ENCODE results near the gene IL7R.
"Not testable (repeated sequence)": the region's sequence is repeated elsewhere in the genome, so short reads cannot be mapped to it uniquely, and the experiment has no call there.

Gene IL7R

DNA sequence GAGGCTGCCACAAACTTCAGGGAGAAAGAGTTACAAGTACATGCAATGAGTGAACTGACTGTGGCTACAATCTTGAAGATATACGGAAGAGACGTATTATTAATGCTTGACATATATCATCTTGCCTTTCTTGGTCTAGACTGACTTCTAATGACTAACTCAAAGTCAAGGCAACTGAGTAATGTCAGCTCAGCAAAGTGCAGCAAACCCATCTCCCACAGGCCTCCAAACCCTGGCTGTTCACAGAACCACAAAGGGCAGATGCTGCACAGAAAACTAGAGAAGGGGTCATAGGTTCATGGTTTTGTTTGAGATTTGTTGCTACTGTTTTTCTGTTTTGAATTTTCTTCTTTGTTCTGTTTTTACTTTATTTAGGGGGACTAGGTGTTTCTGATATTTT is 21.0 kb downstream of the IL7R start:
- no peak for DNase-seq

DNA sequence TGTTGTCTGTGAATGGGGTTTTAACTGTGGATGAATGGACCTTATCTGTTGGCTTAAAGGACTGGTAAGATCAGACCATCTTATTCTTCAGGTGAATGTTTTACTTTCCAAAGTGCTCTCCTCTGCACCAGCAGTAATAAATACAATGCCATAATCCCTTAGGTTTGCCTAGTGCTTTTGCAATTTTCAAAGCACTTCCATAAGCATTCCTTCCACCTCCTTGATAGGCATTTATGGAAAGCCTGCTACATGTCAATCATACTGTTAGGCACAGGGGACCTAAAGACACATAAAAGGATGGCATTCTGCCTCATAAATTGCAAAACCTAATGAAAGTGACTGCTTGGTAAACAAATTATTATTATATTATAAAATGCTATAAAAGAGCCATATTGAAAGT is 21.4 kb downstream of the IL7R start:
- DNase-seq, result no peak

GRCh38 chr5:35879096-35879495 is 22.4 kb downstream of the IL7R start:
- DNase-seq, result no peak

DNA sequence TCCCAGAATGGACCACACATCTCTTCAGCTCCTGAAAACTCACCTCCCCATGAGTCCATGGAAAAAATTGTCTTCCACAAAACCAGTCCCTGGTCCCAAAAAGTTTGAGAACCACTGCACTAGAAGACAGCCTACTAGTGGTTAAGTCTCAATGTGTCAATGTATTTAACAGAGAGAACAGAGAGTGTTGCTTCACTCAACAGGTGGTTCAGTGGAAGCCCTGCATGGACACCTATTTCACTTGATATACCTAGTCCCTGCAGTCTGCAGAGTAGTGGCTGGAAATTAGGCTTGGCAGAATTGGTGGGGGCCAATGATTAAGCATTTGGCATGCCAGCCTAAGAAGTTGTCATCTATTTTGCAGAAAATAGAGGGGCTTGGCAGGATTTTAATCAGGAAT is 23.0 kb downstream of the IL7R start:
- no peak for DNase-seq

DNA sequence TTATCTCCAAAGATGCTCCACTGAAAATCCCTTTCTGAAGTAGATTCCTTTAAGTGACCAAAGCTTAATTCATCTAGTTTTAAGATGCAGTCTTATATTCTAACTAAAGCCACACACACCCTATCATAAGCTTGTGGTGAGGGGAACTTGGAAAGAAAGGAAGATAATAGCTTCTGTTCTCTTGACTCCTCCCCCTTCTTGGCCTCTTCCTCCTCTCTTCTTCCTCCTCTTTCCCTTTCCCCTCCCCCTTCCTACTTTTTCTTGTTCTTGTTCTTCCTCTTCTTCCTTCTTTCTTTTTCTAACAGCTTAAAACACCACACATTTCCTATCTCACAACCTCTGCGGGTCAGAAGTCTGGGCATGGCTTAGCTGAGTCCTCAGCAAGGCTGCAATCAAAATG is 23.5 kb downstream of the IL7R start:
- DNase-seq, result no peak

GRCh38 chr5:35881758-35882157 is 25.1 kb downstream of the IL7R start:
- no peak for DNase-seq

GRCh38 chr5:35884191-35884769 is 27.6 kb downstream of the IL7R start:
- DNase-seq, result no peak

DNA sequence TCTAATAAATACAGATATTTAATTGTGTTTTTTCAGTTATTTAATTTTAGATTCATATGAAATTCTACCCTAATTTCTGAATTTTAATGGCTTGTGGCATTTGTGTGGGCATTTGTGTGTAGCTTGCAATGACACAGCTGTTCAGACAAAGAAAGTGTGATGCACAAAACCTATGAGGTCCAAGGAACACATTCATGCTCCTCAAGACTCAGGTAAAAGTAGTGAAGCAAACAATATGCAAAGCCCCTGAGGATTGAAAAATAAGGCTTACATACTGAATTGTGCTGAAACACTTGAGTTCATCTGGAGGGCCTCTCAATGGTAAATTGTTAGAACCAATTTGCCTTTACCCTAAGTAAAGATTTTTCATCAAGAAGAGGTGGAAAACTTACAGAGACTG is 28.1 kb downstream of the IL7R start:
- DNase-seq, result no peak

- no peak for DNase-seq
Observed at GRCh38 chr5:35886381-35886780, 29.7 kb downstream of the IL7R start.

DNA sequence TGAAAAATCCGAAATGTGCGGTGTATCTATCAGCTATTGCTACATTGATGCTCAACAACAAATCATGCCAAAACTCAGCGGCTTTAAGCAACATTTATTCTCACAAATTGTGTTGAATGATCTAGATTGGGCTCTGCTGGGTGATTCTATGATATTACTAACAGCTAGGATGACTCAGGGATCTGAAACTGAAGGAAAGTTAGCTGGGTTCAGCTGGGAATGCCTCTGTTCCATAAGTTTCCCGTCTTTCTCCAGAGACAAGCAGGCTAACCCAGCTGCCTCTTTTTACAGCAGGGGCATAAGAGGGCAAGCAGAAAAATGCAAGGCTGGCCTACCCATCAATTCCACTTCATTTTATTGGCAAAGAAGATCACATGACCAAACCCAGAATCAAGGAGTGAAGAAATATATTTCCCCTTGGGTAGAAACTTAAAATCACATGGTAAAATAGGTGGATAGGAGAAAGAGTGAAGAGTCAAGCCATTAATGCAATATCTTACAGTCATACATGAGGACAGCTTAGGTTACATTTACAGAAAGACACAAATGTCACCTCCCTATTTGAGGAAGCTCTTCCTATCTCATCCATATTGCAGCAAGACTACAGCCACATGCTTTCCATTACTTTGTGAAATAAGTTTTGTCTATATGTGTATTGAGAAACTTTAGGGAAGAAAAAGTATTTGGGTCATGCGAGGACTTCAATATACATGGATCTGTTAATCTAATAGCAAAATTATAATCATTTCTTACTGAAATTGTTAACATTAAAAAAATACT is 30.8 kb downstream of the IL7R start:
- DNase-seq, result no peak

- no peak for DNase-seq
Observed at GRCh38 chr5:35890021-35891020, 33.6 kb downstream of the IL7R start.

DNA sequence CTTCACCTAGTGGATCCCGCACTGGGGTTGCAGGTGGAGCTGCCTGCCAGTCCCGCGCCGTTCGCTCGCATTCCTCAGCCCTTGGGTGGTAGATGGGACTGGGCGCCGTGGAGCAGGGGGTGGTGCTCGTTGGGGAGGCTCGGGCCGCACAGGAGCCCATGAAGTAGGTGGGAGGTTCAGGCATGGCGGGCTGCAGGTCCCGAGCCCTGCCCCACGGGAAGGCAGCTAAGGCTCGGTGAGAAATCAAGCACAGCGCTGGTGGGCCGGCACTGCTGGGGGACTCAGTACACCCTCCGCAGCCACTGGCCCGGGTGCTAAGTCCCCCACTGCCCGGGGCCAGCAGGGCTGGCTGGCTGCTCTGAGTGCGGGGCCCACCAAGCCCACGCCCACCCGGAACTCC is 36.1 kb downstream of the IL7R start:
- not testable (repeated sequence) for DNase-seq

DNA sequence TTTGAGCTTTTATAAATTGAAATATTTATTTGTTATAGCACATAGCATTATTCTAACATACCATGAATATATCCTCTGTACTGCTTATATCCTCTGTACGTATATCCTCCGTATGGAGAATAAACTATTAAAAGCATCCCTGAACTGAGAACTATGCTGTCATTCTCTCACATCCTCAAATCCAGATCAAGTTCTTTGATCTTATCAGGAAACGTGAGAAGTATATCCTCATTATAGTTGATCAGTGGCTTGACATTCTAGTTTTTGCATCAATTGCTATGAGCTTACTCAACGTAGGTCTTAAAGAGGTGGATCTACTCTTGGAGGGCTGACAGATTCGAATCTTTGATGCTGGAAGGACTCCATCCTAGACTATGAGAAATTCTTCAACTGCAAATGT is 37.4 kb downstream of the IL7R start:
- no peak for DNase-seq

- no peak for DNase-seq
Observed at GRCh38 chr5:35898952-35899660, 42.4 kb downstream of the IL7R start.

DNA sequence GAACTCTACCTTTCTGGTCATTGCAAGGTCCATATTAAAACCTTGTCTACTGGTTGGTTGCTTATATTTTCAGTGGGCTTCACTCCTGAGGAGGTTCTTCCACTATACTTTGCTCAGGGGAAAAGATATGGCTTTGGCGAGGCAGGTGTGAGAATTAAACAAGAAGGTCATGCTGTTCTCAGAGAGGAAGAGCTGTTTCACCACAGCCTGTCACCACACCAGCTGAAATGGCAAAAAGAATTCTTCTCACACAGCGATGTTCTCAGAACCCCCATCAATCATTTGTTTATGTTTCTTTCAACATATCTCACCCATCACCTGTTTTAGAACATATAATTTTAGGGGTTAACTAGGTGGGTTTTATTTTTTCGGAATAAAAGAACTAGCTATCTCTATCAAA is 43.1 kb downstream of the IL7R start:
- no peak for DNase-seq

DNA sequence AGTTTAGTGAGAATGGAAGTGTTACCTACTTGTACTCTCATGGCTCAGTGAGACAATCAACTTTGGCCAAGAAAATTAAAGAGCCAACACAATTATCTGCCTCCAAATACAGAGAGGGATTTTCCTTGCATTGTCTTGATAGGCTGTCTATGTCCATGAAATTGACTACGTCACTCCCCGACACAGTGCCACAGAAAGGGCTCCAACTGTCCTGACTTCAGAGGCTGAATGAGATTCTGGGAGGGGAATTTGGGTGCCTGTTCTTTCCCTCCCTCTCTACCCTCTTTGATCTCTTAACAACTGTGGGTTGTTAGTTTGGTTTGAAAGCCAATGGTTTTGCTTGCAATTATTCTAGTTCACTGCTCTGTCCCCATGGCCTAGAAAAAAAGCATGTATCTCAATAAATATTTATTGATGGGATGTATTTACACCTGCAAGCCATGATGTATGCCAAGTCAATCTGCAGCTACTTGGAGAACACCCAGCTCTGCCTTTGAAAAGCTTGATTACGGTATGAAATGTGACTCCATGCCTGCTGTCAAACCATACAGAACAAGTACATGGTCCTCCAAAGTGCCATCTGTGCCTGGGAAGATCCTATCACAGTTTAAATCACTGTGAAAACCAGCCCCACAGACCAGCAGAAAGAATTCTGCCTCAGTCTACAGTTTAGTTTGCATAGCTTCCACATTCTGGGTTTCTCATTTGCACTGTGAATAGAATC is 44.4 kb downstream of the IL7R start:
- DNase-seq, result no peak

DNA sequence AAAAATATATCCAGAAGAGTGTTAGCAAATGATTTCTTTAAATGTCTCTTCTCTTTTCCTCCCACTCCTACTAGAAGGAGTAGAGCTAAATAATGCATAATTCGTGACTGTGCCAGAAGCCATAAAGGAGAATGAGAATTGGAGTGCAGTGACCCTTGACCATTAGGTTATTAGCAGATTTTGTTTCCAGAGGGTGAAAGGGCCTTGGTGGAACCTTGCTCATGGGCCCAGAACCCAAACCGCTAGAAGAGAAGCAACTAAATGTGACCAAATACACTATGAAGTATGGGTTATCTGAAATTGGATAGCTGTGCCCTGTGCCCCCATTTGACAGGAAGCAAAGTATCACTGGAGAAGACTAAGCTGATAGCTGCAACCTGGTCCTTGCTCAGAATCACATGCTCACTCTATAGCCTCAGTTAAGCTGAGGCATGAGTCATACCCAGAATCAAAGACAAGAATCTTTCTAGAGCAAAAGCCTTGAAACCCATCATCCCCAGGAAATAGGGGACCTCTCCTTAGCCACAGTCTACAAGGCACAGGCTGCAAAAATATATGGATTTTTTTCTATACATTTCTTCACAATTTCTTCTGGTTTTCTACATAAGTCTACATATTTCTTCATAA is 45.5 kb downstream of the IL7R start:
- no peak for DNase-seq

DNA sequence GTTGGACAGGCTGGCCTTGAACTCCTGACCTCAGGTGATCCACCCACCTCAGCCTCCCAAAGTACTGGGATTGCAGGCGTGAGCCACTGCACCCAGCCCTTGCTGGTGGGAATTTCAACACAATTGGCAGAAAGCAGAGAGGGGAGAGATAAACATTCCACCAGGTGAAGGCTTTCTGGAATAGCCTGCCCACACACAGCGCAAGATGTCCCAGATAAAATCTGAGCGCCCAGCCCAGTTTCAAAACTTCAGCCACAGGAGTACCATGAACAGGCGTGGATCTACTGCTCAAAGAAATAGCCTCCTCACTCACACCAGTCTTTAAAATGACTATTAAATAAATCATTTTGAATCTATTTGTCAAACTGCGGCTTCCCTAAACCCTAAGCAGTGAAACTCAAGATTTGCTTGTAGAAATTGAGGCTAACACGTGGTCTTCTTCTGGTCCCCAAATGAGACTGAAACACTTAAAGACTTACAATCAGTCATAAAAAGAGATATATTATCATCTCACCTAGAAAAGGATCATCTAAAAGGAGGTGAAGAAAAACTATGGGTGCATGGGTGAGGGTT is 47.0 kb downstream of the IL7R start:
- DNase-seq, result no peak

- DNase-seq, result no peak
Observed at GRCh38 chr5:35904443-35905132, 47.9 kb downstream of the IL7R start.

DNA sequence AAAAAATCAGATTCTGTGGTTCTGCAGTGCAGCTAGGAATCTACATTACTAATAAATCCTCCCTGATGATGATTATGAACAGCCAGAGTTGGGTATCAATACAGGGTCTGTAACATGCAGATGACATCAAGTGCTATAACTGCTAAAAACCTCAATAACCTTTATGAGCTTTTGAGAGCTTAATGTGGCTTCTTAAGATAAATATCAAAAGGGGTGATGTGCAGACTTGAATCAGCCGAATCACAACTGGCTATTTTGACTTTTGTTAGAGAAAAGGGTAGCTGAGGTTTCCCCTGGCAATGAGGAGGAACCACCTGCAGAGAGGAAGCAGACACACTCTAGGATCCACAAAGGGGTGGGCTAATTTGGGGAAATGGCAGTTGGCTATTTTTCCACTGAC is 51.5 kb downstream of the IL7R start:
- no peak for DNase-seq

- DNase-seq, result no peak
Observed at GRCh38 chr5:35908814-35909213, 52.1 kb downstream of the IL7R start.
